ENCODE measurements around the gene NDUFB2. TPM values are rescaled to one million over a fixed set of nuclear protein-coding genes. Genes with fewer than 3 reads are reported as not detected.
"Not testable (repeated sequence)": the region's sequence is repeated elsewhere in the genome, so short reads cannot be mapped to it uniquely, and the experiment has no call there.

Gene NDUFB2
- total RNA-seq, 1 donor from 2014 or later = 35.9 TPM

GRCh38 chr7:140734729-140735128 is 38.2 kb downstream of the NDUFB2 start:
- no peaks in the 10 kb centered on the region for H3K4me1 ChIP-seq
- H3K4me3 ChIP-seq = no peak overlapping the region
- no peak overlapping the region for H3K27ac ChIP-seq
- no peaks in the 10 kb centered on the region for H3K27me3 ChIP-seq
- DNase-seq (ENCODE audit: low spot score in 2 of 2) = no peak
- peaks cover 16 to 21% of the 10 kb centered on the region in 2 donors for H3K36me3 ChIP-seq
- TF ChIP-seq CTCF (IDR thresholded peaks at IDR 0.05) = no peak
- H3K9me3 ChIP-seq = no peaks in the 10 kb centered on the region
- intact Hi-C loops (cut with DNase I) = no loop called here

GRCh38 chr7:140738280-140738679 is 41.8 kb downstream of the NDUFB2 start:
- H3K4me3 ChIP-seq = no peak overlapping the region
- no peaks in the 10 kb centered on the region for H3K9me3 ChIP-seq
- H3K27ac ChIP-seq = no peak overlapping the region
- H3K4me1 ChIP-seq = no peaks in the 10 kb centered on the region
- no peaks in the 10 kb centered on the region for H3K27me3 ChIP-seq
- no peak for DNase-seq (ENCODE audit: low spot score in 2 of 2)
- intact Hi-C loops (cut with DNase I) = no loop called here
- TF ChIP-seq CTCF (IDR thresholded peaks at IDR 0.05) = no peak
- peaks cover 16 to 20% of the 10 kb centered on the region in 2 donors for H3K36me3 ChIP-seq

- H3K4me3 ChIP-seq; H3K27ac ChIP-seq; H3K4me1 ChIP-seq; intact Hi-C loops (cut with DNase I); DNase-seq (ENCODE audit: low spot score in 2 of 2); H3K9me3 ChIP-seq; H3K27me3 ChIP-seq: not testable (repeated sequence)
- peaks cover 11 to 17% of the 10 kb centered on the region in 2 donors for H3K36me3 ChIP-seq
These were observed 46.7 kb downstream of the NDUFB2 start for GRCh38 chr7:140743255-140743654.

GRCh38 chr7:140744005-140744404 is 47.5 kb downstream of the NDUFB2 start:
- Histone ChIP-seq H3K9me3 (no peaks in the 10 kb centered on the region), H3K36me3 (peaks cover 9 to 18% of the 10 kb centered on the region in 2 donors), H3K27ac (no peak overlapping the region), H3K27me3 (no peaks in the 10 kb centered on the region), H3K4me3 (no peak overlapping the region), H3K4me1 (no peaks in the 10 kb centered on the region)
- intact Hi-C loops (cut with DNase I) = no loop called here
- TF ChIP-seq CTCF (IDR thresholded peaks at IDR 0.05) = no peak
- no peak for DNase-seq (ENCODE audit: low spot score in 2 of 2)

- peaks cover 4 to 18% of the 10 kb centered on the region in 2 donors for H3K36me3 ChIP-seq
- intact Hi-C loops (cut with DNase I) = no loop called here
- no peaks in the 10 kb centered on the region for H3K4me1 ChIP-seq
- no peak for DNase-seq (ENCODE audit: low spot score in 2 of 2)
- no peak overlapping the region for H3K4me3 ChIP-seq
- no peaks in the 10 kb centered on the region for H3K9me3 ChIP-seq
- H3K27ac ChIP-seq = no peak overlapping the region
- H3K27me3 ChIP-seq = no peaks in the 10 kb centered on the region
- no peak for TF ChIP-seq CTCF (IDR thresholded peaks at IDR 0.05)
These were observed 49.0 kb downstream of the NDUFB2 start for GRCh38 chr7:140745266-140746058.

- H3K4me3 ChIP-seq = no peak overlapping the region
- peaks cover 4 to 18% of the 10 kb centered on the region in 2 donors for H3K36me3 ChIP-seq
- intact Hi-C loops (cut with DNase I) = no loop called here
- no peak overlapping the region for H3K27ac ChIP-seq
- no peak for TF ChIP-seq CTCF (IDR thresholded peaks at IDR 0.05)
- no peak for DNase-seq (ENCODE audit: low spot score in 2 of 2)
- H3K4me1 ChIP-seq = no peaks in the 10 kb centered on the region
- H3K9me3 ChIP-seq = no peaks in the 10 kb centered on the region
- H3K27me3 ChIP-seq = no peaks in the 10 kb centered on the region
These were observed 50.2 kb downstream of the NDUFB2 start for GRCh38 chr7:140746751-140747150.
